Kidney (tissue), 14 donors: ENCODE results near the gene SGCA. TPM values are rescaled to one million over a fixed set of nuclear protein-coding genes. Genes with fewer than 3 reads are reported as not detected.

ENCODE experiments used
- DNase-seq, 5 donors: peaks; one replicate each; pipeline ENCODE4 v3.0.0-alpha.2; 2013 to 2020
- FAIRE-seq: peaks from 2 replicates; lab custom pipeline; 2012; peaks lifted over from hg19 to GRCh38; lab: Jason Lieb, UNC
- H3K27ac ChIP-seq, 2 donors: one replicate each; pipeline ENCODE4 v1.7.0; 2013; ENCODE audit warnings: low read depth in 2 of 2, low read length in 2 of 2, inconsistent platforms in 1 of 2
- H3K27me3 ChIP-seq: one replicate; pipeline ENCODE4 v1.7.1; 2013; ENCODE audit warnings: low read length, inconsistent platforms; ENCODE audit not compliant: control insufficient read depth, insufficient read depth
- H3K36me3 ChIP-seq, 3 donors: one replicate each; pipeline versions ENCODE4 v1.7.0 to v1.7.1; 2013; ENCODE audit warnings: low read length in 3 of 3, control low read depth in 1 of 3, inconsistent platforms in 1 of 3; ENCODE audit not compliant: insufficient read depth in 3 of 3, control insufficient read depth in 2 of 3
- H3K4me1 ChIP-seq, 3 donors: one replicate each; pipeline versions ENCODE4 v1.7.0 to v1.7.1; 2013; ENCODE audit warnings: low read length in 3 of 3, inconsistent platforms in 1 of 3, low read depth in 1 of 3; ENCODE audit not compliant: control insufficient read depth in 2 of 3, insufficient read depth in 2 of 3
- H3K4me3 ChIP-seq, 3 donors: one replicate each; pipeline versions ENCODE4 v1.7.0 to v1.8.1; 2013; ENCODE audit warnings: low read length in 3 of 3, control low read depth in 1 of 3, inconsistent platforms in 1 of 3
- H3K9ac ChIP-seq, 3 donors: one replicate each; pipeline versions ENCODE4 v1.7.0 to v1.7.1; 2013; ENCODE audit warnings: low read length in 3 of 3, control low read depth in 1 of 3, inconsistent platforms in 1 of 3
- H3K9me3 ChIP-seq, 3 donors: one replicate each; pipeline versions ENCODE4 v1.7.0 to v1.7.1; 2013; ENCODE audit warnings: low read length in 3 of 3, control low read depth in 1 of 3, inconsistent platforms in 1 of 3; ENCODE audit not compliant: control insufficient read depth in 2 of 3, insufficient read depth in 1 of 3
- intact Hi-C: fragments of 100-400 bp; cut with DNase I; formaldehyde crosslinking; loops from one replicate; pipeline ENCODE4 v1.11.1; 2022
- polyA plus RNA-seq: library from polyadenylated mRNA; stranded (reverse); fragments of 350-450 nt; fragmentation: Illumina TruSeq; extraction: RNeasy Lipid Tissue Mini Kit (QIAGEN cat#74804); gene quantifications from one replicate; pipeline ENCODE4 v1.2.3, GENCODE V29; 2014; ENCODE audit warnings: low read depth, low replicate concordance; ENCODE audit not compliant: insufficient read depth
- total RNA-seq: library from RNA; stranded (reverse); fragmentation: NEBNext Ultra II Directional; extraction: Animal tissue kit (Norgen Biotek cat#: 25700); gene quantifications from one replicate; pipeline ENCODE4 v1.2.1, GENCODE V29; 2021
- TF ChIP-seq, protein P1 (sequence below): IDR thresholded peaks from 3 replicates; pipeline ENCODE4 v1.5.1; 2012; ENCODE audit warnings: mild to moderate bottlenecking, moderate library complexity, borderline replicate concordance; ENCODE audit not compliant: insufficient read depth; ENCODE audit errors: extremely low read depth
- donor health status: control.
- donor health status: control.
- donor health status: control.
- donor health status: control.
- donor health status: control.
- donor health status: DM: yes; HTN: yes; CAD: no.
- donor health status: Normal renal cell carcinoma (clear cell type).

SGCA gene
- total and polyA plus RNA-seq, 2 donors from 2014 or later: 4.2 to 5.5 TPM

DNA sequence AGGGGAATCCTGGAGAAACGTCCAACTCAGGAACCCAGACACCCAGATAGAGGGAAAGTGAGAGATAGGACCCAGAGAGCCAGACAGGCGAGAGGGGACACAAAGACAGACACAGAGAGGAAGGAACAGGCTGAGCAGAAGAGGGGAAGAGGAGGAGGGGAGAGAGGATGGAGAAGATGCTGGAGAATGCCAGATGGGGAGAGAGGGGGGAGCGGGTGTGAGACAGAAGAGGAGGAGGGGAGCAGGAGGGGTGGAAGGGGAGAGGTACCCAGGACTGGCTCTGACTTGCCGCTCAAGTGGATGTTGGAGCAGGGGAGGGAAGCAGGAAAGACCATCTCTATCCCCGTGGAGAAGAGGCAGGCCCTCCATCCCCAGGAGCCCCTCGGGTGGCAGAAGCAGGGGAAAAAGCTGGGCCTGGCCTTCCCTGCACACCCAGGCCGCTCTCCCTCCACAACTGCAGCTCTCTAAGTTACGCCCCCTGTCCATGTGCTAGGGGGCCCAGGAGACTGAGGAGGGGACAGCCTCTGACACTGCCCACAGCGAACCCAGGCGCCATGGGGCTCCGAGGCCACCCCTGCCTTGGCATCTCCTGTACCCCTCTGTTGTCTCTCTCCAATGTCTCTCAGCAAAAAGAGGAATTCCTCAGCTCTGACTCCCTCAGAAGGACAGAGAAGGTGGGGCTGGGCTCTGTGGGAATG is 20.1 kb upstream of the SGCA start:
- FAIRE-seq (no peak), DNase-seq (no peak)
- no peak overlapping the region for H3K4me3 ChIP-seq
- no peaks in the 10 kb centered on the region for H3K27me3 ChIP-seq
- no peak overlapping the region for H3K27ac ChIP-seq
- intact Hi-C loops: no loop called here
- TF ChIP-seq, protein P1, sequence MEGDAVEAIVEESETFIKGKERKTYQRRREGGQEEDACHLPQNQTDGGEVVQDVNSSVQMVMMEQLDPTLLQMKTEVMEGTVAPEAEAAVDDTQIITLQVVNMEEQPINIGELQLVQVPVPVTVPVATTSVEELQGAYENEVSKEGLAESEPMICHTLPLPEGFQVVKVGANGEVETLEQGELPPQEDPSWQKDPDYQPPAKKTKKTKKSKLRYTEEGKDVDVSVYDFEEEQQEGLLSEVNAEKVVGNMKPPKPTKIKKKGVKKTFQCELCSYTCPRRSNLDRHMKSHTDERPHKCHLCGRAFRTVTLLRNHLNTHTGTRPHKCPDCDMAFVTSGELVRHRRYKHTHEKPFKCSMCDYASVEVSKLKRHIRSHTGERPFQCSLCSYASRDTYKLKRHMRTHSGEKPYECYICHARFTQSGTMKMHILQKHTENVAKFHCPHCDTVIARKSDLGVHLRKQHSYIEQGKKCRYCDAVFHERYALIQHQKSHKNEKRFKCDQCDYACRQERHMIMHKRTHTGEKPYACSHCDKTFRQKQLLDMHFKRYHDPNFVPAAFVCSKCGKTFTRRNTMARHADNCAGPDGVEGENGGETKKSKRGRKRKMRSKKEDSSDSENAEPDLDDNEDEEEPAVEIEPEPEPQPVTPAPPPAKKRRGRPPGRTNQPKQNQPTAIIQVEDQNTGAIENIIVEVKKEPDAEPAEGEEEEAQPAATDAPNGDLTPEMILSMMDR: no peak
- peaks cover 0 to 45% (median 23%) of the 10 kb centered on the region in 3 donors for H3K4me1 ChIP-seq
- no peaks in the 10 kb centered on the region for H3K9me3 ChIP-seq
- H3K36me3 ChIP-seq: peaks cover 0 to 30% (median 14%) of the 10 kb centered on the region in 3 donors
- H3K9ac ChIP-seq: no peak overlapping the region

DNA sequence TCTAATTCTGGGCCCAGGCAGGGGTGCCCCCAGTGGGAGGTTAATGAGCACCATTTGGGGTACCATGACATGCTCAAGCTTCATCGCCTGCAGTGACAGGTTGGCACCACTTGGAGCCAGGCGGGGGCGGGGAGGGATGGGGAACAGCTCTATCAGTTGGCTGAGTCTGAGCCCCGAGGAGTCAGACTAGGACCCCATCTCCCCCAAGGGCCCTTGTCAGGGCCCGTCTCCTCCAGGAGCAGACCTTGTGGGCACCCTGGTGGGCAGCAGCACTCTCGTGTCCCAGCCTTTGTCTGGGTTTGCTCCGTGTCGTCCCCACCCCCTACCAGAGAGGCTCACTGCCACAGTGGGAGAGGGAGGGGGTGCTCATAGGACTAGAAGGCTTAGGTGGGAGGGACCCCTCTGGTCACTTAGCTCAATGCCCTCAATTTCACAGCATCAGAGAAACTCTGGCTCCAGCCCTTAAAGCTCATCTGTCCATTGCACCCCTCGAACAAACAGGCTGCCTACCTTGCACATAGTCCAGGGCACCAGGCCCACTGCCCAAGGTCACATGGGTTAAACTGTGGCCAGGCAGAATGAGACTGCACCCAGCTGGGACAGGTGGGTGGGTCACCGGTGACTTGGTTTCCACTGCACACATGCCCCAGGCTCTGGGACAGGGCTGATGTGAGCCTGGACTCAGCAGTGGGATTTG is 19.4 kb upstream of the SGCA start:
- Histone ChIP-seq H3K36me3 (peaks cover 0 to 24% (median 11%) of the 10 kb centered on the region in 3 donors), H3K9ac (peak overlapping the region in 1 of 3 donors; percentile 85), H3K4me3 (peak overlapping the region in 1 of 3 donors; percentile 68), H3K9me3 (no peaks in the 10 kb centered on the region), H3K4me1 (peaks cover 0 to 43% (median 26%) of the 10 kb centered on the region in 3 donors), H3K27ac (peak overlapping the region; percentile 77 to 83), H3K27me3 (no peaks in the 10 kb centered on the region)
- intact Hi-C loops: no loop called here
- no peak for DNase-seq
- no peak for FAIRE-seq
- TF ChIP-seq, protein P1: no peak

DNA sequence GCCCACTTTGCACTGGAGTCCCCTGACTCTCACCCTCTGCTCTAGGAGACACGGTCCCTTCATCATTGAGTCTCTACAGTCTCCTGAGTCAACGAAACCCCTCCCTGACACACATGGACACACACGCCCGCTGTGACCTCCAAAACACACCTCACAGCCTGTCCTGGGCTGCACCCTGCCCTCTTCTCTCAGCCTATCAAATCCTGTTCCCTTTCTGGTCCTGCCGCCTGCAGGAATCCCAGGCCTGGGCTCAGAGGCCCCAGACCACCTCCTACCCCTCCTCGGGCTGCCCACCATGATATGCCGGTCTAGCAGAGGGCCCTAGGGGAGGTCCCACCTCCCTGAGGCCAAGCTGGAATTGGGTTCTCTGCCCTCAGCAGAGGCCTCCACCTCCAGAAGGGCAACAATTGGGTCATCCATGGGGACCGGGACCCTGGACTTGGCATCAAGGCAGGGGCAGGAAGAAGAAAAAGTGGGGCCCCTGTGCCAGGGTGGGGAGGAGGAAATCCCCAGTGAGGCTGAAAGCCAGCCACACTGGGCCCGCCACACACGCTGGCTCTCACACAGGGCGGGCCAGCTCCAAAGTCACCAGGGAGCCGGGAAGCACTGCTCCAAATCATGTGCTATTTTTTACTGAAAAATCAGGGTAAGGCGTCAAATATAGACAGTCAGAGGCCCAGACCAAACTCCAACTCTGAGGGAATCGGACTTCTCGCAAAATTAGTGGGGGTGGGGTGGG is 18.7 kb upstream of the SGCA start:
- peak overlapping the region; percentile 77 to 83 for H3K27ac ChIP-seq
- H3K4me3 ChIP-seq: peak overlapping the region; percentile 9 to 68 (median 10)
- peaks cover 0 to 46% (median 28%) of the 10 kb centered on the region in 3 donors for H3K4me1 ChIP-seq
- DNase-seq: no peak
- peaks cover 0 to 23% (median 9%) of the 10 kb centered on the region in 3 donors for H3K36me3 ChIP-seq
- H3K9me3 ChIP-seq: no peaks in the 10 kb centered on the region
- TF ChIP-seq, protein P1: no peak
- intact Hi-C loops: no loop called here
- FAIRE-seq: no peak
- H3K27me3 ChIP-seq: no peaks in the 10 kb centered on the region
- H3K9ac ChIP-seq: peak overlapping the region in 2 of 3 donors; percentile 48 to 85
